ENCODE measurements around the gene G6PC1. TPM values are rescaled to one million over a fixed set of nuclear protein-coding genes. Genes with fewer than 3 reads are reported as not detected.
"Not testable (repeated sequence)": the region's sequence is repeated elsewhere in the genome, so short reads cannot be mapped to it uniquely, and the experiment has no call there.

Gene G6PC1
- total RNA-seq, 1 donor from 2014 or later = not detected

DNA sequence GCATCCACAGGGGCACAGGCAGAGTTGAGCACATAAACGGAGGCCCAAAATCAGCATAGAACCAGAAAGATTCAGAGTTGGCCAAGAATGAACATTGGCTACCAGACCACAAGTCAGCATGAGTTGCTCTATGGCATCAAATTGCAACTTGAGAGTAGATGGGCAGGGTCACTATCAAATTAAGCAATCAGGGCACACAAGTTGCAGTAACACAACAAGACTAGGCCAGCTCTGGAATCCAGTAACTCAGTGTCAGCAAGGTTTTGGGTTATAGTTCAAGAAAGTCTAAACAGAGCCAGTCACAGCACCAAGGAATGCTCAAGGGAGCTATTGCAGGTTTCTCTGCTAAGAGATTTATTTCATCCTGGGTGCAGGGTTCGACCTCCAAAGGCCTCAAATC is 12.9 kb downstream of the G6PC1 start:
- no peaks in the 10 kb centered on the region for H3K9me3 Mint-ChIP-seq (ENCODE audit: low read depth)
- H3K27ac Mint-ChIP-seq = no peak overlapping the region
- no peak for DNase-seq (ENCODE audit: low spot score, unreplicated experiment)
- no peak for TF ChIP-seq CTCF (IDR thresholded peaks at IDR 0.05; ENCODE audit: unreplicated experiment)
- peaks cover 8% of the 10 kb centered on the region for H3K4me1 Mint-ChIP-seq (ENCODE audit: low read depth)
- no peak overlapping the region for H3K4me3 Mint-ChIP-seq (ENCODE audit: low read depth)
- no peaks in the 10 kb centered on the region for H3K36me3 Mint-ChIP-seq (ENCODE audit: insufficient read depth)
- H3K27me3 Mint-ChIP-seq = peaks cover 7% of the 10 kb centered on the region

DNA sequence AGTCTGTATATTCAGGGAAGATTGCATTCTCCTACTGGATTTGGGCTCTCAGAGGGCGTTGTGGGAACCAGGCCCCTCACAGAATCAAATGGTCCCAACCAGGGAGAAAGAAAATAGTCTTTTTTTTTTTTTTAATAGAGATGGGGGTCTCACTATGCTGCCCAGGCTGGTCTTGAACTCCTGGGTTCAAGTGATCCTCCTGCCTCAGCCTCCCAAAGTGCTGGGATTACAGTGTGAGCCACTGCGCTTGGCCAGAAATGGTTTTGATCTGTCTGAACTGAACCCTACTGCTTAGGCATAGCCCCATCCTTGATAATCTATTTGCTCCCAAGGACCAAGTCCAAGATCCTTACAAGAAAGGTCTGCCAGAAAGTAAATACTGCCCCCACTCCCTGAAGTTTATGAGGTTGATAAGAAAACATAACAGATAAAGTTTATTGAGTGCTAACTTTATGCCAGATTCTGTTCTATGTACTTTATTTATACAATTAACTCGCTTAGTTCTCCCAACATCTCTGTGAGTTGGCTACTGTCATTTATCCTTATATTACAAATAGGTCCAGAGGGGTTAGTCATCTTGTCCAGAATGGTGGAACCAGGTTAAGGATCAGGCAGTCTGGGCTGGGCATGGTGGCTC is 13.5 kb downstream of the G6PC1 start:
- Mint-ChIP-seq H3K4me1 (ENCODE audit: low read depth) (peaks cover 13% of the 10 kb centered on the region), H3K9me3 (ENCODE audit: low read depth) (no peaks in the 10 kb centered on the region), H3K36me3 (ENCODE audit: insufficient read depth) (no peaks in the 10 kb centered on the region), H3K4me3 (ENCODE audit: low read depth) (no peak overlapping the region), H3K27ac (no peak overlapping the region), H3K27me3 (peaks cover 7% of the 10 kb centered on the region)
- no peak for DNase-seq (ENCODE audit: low spot score, unreplicated experiment)
- no peak for TF ChIP-seq CTCF (IDR thresholded peaks at IDR 0.05; ENCODE audit: unreplicated experiment)

DNA sequence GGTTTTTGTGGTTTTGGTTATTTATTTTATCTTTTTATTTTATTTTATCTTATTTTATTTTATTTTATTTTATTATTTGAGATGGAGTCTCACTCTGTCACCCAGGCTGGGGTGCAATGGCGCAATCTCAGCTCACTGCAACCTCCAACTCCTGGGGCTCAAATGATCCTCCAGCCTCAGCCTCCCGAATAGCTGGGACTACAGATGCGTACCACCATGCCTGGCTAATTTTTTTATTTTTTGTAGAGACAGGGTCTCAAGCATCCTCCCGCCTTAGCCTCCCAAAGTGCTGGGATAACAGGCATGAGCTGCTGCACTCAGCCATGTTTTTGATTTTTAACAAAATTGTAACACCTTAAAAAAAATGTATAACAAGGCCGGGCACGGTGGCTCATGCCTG is 14.7 kb downstream of the G6PC1 start:
- peaks cover 21% of the 10 kb centered on the region for H3K4me1 Mint-ChIP-seq (ENCODE audit: low read depth)
- not testable (repeated sequence) for H3K4me3 Mint-ChIP-seq (ENCODE audit: low read depth); H3K36me3 Mint-ChIP-seq (ENCODE audit: insufficient read depth); H3K27ac Mint-ChIP-seq; H3K27me3 Mint-ChIP-seq; DNase-seq (ENCODE audit: low spot score, unreplicated experiment); H3K9me3 Mint-ChIP-seq (ENCODE audit: low read depth)

DNA sequence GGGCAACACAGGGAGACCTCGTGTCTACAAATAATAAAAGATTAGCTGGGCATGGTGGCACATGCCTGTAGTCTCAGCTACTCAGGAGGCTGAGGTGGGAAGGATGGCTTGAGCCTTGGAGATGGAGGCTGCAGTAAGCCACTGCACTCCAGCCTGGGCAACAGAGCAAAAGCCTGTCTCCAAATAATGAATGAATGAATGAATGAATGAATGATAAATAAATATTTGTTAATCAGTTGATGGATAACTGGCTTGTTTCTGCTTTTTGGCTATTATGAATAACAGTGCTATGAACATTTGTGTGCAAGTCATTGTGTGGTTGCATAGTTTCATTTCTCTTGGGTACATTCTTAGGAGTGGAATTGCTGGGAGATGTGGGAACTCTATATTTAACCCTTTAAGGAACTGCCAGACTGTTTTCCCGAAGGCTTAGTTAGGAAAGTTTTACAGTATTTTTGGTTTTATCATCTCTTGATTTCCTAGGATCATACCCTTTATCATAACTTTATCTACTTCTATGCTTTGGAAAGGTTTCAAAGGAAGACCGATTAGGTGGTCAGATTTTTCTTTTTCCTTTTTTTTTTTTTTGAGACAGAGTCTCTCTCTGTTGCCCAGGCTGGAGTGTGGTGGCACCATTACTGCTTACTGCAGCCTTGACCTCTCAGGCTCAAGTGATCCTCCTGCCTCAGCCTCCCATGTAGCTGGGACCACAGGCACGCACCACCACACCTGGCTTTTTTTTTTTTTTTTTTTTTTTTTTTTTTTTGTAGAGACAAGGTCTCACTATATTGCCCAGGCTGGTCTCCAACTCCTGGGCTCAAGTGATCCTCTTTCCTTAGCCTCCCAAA is 16.0 kb downstream of the G6PC1 start:
- H3K27me3 Mint-ChIP-seq; H3K27ac Mint-ChIP-seq; DNase-seq (ENCODE audit: low spot score, unreplicated experiment); H3K4me3 Mint-ChIP-seq (ENCODE audit: low read depth); H3K36me3 Mint-ChIP-seq (ENCODE audit: insufficient read depth); H3K9me3 Mint-ChIP-seq (ENCODE audit: low read depth): not testable (repeated sequence)
- H3K4me1 Mint-ChIP-seq (ENCODE audit: low read depth) = peaks cover 27% of the 10 kb centered on the region

- Mint-ChIP-seq H3K27ac (peak overlapping the region; percentile 41), H3K9me3 (ENCODE audit: low read depth) (no peaks in the 10 kb centered on the region), H3K4me1 (ENCODE audit: low read depth) (peaks cover 27% of the 10 kb centered on the region), H3K27me3 (no peaks in the 10 kb centered on the region), H3K4me3 (ENCODE audit: low read depth) (no peak overlapping the region), H3K36me3 (ENCODE audit: insufficient read depth) (no peaks in the 10 kb centered on the region)
- DNase-seq (ENCODE audit: low spot score, unreplicated experiment) = no peak
- no peak for TF ChIP-seq CTCF (IDR thresholded peaks at IDR 0.05; ENCODE audit: unreplicated experiment)
Measured at GRCh38 chr17:42917236-42917603, 16.6 kb downstream of the G6PC1 start.

- no peak for DNase-seq (ENCODE audit: low spot score, unreplicated experiment)
- H3K27ac Mint-ChIP-seq = peak overlapping the region; percentile 69
- H3K4me3 Mint-ChIP-seq (ENCODE audit: low read depth) = no peak overlapping the region
- no peaks in the 10 kb centered on the region for H3K36me3 Mint-ChIP-seq (ENCODE audit: insufficient read depth)
- no peak for TF ChIP-seq CTCF (IDR thresholded peaks at IDR 0.05; ENCODE audit: unreplicated experiment)
- H3K4me1 Mint-ChIP-seq (ENCODE audit: low read depth) = peaks cover 27% of the 10 kb centered on the region
- peaks cover 3% of the 10 kb centered on the region for H3K27me3 Mint-ChIP-seq
- no peaks in the 10 kb centered on the region for H3K9me3 Mint-ChIP-seq (ENCODE audit: low read depth)
Measured at GRCh38 chr17:42918902-42919521, 18.4 kb downstream of the G6PC1 start.

- not testable (repeated sequence) for DNase-seq (ENCODE audit: low spot score, unreplicated experiment); H3K27me3 Mint-ChIP-seq; H3K9me3 Mint-ChIP-seq (ENCODE audit: low read depth); H3K36me3 Mint-ChIP-seq (ENCODE audit: insufficient read depth); H3K4me3 Mint-ChIP-seq (ENCODE audit: low read depth)
- peaks cover 27% of the 10 kb centered on the region for H3K4me1 Mint-ChIP-seq (ENCODE audit: low read depth)
- peak overlapping the region; percentile 69 for H3K27ac Mint-ChIP-seq
Measured at GRCh38 chr17:42919522-42920077, 19.0 kb downstream of the G6PC1 start.

All from progenitor cell of endocrine pancreas (in vitro differentiated cells).